ENCODE results near the gene CENPM.

Gene CENPM

DNA sequence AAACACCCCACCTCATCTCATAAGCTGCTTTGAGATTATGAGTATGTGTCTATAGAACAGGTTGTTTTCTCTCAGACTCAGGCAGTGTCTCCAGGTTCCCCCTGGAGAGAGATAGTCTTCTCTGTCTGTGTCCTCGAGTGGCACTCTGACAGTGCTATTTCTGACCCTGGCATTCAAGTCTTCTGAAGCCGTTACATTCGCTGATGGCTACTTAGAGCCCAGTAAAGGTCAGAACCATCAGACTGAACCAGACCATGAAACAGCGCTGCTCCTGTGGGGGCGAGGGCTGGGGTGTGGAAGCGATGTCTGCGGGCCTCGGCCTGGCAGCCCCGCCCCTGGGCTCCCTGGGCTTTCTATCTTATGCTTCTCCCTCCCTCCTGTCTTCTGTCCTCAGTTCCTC is 55.5 kb downstream of the CENPM start:
- no peak for DNase-seq

All from activated CD4-positive, alpha-beta T cell treated with anti-CD3 and anti-CD28 coated beads, Interleukin-2, amount 50 U/mL, for 4 hours (primary cell).